Liver (tissue), 3 donors: Measurements from ENCODE around the gene KIF9.
"Not testable (repeated sequence)": the region's sequence is repeated elsewhere in the genome, so short reads cannot be mapped to it uniquely, and the experiment has no call there.

Experiments used
- GABPA ChIP-seq, 2 donors: IDR thresholded peaks in 1 of 2; conservative IDR thresholded peaks in 1 of 2; 2 replicates each; pipeline ENCODE4 v1.6.1; 2016; ENCODE audit warnings: antibody characterized with exemption in 2 of 2, mild to moderate bottlenecking in 1 of 2, moderate library complexity in 1 of 2
- JUND ChIP-seq, 2 donors: IDR thresholded peaks; 2 replicates each; pipeline ENCODE4 v1.6.1; 2016; ENCODE audit warnings: antibody characterized with exemption in 2 of 2
- SP1 ChIP-seq: IDR thresholded peaks from 2 replicates; pipeline ENCODE4 v1.6.1; 2018; ENCODE audit warnings: antibody characterized with exemption, mild to moderate bottlenecking
- TAF1 ChIP-seq: conservative IDR thresholded peaks from 2 replicates; pipeline ENCODE4 v1.6.1; 2016; ENCODE audit warnings: antibody characterized with exemption, mild to moderate bottlenecking
- YY1 ChIP-seq: IDR thresholded peaks from 2 replicates; pipeline ENCODE4 v1.6.1; 2016; ENCODE audit warnings: antibody characterized with exemption, mild to moderate bottlenecking
- TF ChIP-seq, protein P1 (sequence below): fragments of 150-350 bp; IDR thresholded peaks from 2 replicates; pipeline ENCODE4 v1.5.1; 2017; ENCODE audit warnings: improper control_type of control experiment, low read depth, low read length; ENCODE audit not compliant: missing input control
- TF ChIP-seq, protein P2 (sequence below): IDR thresholded peaks from 2 replicates; pipeline ENCODE4 v1.6.1; 2016; ENCODE audit warnings: antibody characterized with exemption
- TF ChIP-seq, protein P3 (sequence below): IDR thresholded peaks from 2 replicates; pipeline ENCODE4 v1.6.1; 2016; ENCODE audit warnings: antibody characterized with exemption, mild to moderate bottlenecking
- donor health status: healthy.
- donor health status: healthy.

- TF ChIP-seq, protein P1, sequence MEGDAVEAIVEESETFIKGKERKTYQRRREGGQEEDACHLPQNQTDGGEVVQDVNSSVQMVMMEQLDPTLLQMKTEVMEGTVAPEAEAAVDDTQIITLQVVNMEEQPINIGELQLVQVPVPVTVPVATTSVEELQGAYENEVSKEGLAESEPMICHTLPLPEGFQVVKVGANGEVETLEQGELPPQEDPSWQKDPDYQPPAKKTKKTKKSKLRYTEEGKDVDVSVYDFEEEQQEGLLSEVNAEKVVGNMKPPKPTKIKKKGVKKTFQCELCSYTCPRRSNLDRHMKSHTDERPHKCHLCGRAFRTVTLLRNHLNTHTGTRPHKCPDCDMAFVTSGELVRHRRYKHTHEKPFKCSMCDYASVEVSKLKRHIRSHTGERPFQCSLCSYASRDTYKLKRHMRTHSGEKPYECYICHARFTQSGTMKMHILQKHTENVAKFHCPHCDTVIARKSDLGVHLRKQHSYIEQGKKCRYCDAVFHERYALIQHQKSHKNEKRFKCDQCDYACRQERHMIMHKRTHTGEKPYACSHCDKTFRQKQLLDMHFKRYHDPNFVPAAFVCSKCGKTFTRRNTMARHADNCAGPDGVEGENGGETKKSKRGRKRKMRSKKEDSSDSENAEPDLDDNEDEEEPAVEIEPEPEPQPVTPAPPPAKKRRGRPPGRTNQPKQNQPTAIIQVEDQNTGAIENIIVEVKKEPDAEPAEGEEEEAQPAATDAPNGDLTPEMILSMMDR = not testable (repeated sequence)
- TF ChIP-seq, protein P2, sequence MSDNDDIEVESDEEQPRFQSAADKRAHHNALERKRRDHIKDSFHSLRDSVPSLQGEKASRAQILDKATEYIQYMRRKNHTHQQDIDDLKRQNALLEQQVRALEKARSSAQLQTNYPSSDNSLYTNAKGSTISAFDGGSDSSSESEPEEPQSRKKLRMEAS = not testable (repeated sequence)
- not testable (repeated sequence) for TF ChIP-seq JUND (IDR thresholded peaks at IDR 0.05); TAF1; YY1; SP1; GABPA (IDR thresholded peaks at IDR 0.05 in 1 of 2, conservative IDR thresholded peaks at IDR 0.05 in 1 of 2)
- TF ChIP-seq, protein P3, sequence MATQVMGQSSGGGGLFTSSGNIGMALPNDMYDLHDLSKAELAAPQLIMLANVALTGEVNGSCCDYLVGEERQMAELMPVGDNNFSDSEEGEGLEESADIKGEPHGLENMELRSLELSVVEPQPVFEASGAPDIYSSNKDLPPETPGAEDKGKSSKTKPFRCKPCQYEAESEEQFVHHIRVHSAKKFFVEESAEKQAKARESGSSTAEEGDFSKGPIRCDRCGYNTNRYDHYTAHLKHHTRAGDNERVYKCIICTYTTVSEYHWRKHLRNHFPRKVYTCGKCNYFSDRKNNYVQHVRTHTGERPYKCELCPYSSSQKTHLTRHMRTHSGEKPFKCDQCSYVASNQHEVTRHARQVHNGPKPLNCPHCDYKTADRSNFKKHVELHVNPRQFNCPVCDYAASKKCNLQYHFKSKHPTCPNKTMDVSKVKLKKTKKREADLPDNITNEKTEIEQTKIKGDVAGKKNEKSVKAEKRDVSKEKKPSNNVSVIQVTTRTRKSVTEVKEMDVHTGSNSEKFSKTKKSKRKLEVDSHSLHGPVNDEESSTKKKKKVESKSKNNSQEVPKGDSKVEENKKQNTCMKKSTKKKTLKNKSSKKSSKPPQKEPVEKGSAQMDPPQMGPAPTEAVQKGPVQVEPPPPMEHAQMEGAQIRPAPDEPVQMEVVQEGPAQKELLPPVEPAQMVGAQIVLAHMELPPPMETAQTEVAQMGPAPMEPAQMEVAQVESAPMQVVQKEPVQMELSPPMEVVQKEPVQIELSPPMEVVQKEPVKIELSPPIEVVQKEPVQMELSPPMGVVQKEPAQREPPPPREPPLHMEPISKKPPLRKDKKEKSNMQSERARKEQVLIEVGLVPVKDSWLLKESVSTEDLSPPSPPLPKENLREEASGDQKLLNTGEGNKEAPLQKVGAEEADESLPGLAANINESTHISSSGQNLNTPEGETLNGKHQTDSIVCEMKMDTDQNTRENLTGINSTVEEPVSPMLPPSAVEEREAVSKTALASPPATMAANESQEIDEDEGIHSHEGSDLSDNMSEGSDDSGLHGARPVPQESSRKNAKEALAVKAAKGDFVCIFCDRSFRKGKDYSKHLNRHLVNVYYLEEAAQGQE = not testable (repeated sequence)
These were observed 100.9 kb downstream of the KIF9 start for GRCh38 chr3:47181685-47182084.
